ENCODE data around the gene VPS37C. TPM values are rescaled to one million over a fixed set of nuclear protein-coding genes. Genes with fewer than 3 reads are reported as not detected.

Gene VPS37C
- total and polyA plus RNA-seq, 7 experiments from 2014 or later: 0.31 to 12.0 (median 7.9) TPM

GRCh38 chr11:61153593-61154095, 7.6 kb downstream of the VPS37C start:
- POLR2A ChIA-PET: interaction anchor here (0.6 to 1.2 kb wide), 5 partner anchors 32 to 1031 kb away, joined by 3 to 4 read pairs (median 3); no protein-coding TSS in a partner anchor
- Mint-ChIP-seq H3K9me3 (peaks cover 0 to 31% (median 14%) of the 10 kb centered on the region in 11 donors), H3K4me1 (peaks cover 14 to 45% (median 26%) of the 10 kb centered on the region in 7 donors), H3K4me3 (no peak overlapping the region), H3K36me3 (peaks cover 21 to 41% (median 28%) of the 10 kb centered on the region in 5 donors), H3K27ac (no peak overlapping the region), H3K27me3 (no peaks in the 10 kb centered on the region)
- Histone ChIP-seq H3K4me3 (ENCODE audit: low read length) (no peak overlapping the region), H3K9me3 (ENCODE audit: control insufficient read depth in 2 of 3, low read length in 3 of 3) (peaks cover 0 to 15% (median 0%) of the 10 kb centered on the region in 3 experiments), H3K36me3 (ENCODE audit: control insufficient read depth in 2 of 3, insufficient read depth in 3 of 3, low read length in 3 of 3) (no peaks in the 10 kb centered on the region), H3K27me3 (ENCODE audit: control insufficient read depth in 2 of 2, insufficient read depth in 2 of 2, low read length in 2 of 2) (no peaks in the 10 kb centered on the region), H3K27ac (ENCODE audit: low read depth, low read length) (no peak overlapping the region), H3K4me1 (ENCODE audit: control insufficient read depth in 2 of 2, insufficient read depth in 2 of 2, low read length in 2 of 2) (no peaks in the 10 kb centered on the region)
- DNase-seq: no peak
- intact Hi-C loops (cut with micrococcal nuclease): no loop called here
- no peak for ATAC-seq
- CTCF ChIA-PET: interaction anchor here (1.6 kb wide), 1 partner anchor 25 kb away, joined by 3 read pairs; no protein-coding TSS in a partner anchor

- Mint-ChIP-seq H3K27me3 (no peaks in the 10 kb centered on the region), H3K4me1 (peaks cover 10 to 45% (median 26%) of the 10 kb centered on the region in 7 donors), H3K4me3 (no peak overlapping the region), H3K9me3 (peaks cover 0 to 31% (median 14%) of the 10 kb centered on the region in 11 donors), H3K36me3 (peaks cover 21 to 41% (median 28%) of the 10 kb centered on the region in 5 donors), H3K27ac (peak overlapping the region in 1 of 9 donors; percentile 25)
- DNase-seq: no peak
- peaks cover 0 to 15% (median 0%) of the 10 kb centered on the region in 3 experiments for H3K9me3 ChIP-seq (ENCODE audit: control insufficient read depth in 2 of 3, low read length in 3 of 3)
- no peak overlapping the region for H3K4me3 ChIP-seq (ENCODE audit: low read length)
- CTCF ChIA-PET: interaction anchor here (1.0 to 1.6 kb wide), 3 partner anchors 24 to 167 kb away, joined by 3 read pairs; no protein-coding TSS in a partner anchor
- no peaks in the 10 kb centered on the region for H3K4me1 ChIP-seq (ENCODE audit: control insufficient read depth in 2 of 2, insufficient read depth in 2 of 2, low read length in 2 of 2)
- no peak for ATAC-seq
- intact Hi-C loops (cut with micrococcal nuclease): no loop called here
- POLR2A ChIA-PET: interaction anchor here (0.6 to 1.1 kb wide), 3 partner anchors 16 to 630 kb away, joined by 3 read pairs; no protein-coding TSS in a partner anchor
- H3K27ac ChIP-seq (ENCODE audit: low read depth, low read length): no peak overlapping the region
- H3K27me3 ChIP-seq (ENCODE audit: control insufficient read depth in 2 of 2, insufficient read depth in 2 of 2, low read length in 2 of 2): no peaks in the 10 kb centered on the region
- H3K36me3 ChIP-seq (ENCODE audit: control insufficient read depth in 2 of 3, insufficient read depth in 3 of 3, low read length in 3 of 3): no peaks in the 10 kb centered on the region
Measured at GRCh38 chr11:61152816-61153592, 8.2 kb downstream of the VPS37C start.

- Mint-ChIP-seq H3K27ac (peak overlapping the region in 1 of 9 donors; percentile 48), H3K4me1 (peaks cover 10 to 45% (median 25%) of the 10 kb centered on the region in 7 donors), H3K9me3 (peaks cover 0 to 28% (median 14%) of the 10 kb centered on the region in 11 donors), H3K27me3 (no peaks in the 10 kb centered on the region), H3K4me3 (no peak overlapping the region), H3K36me3 (peaks cover 18 to 31% (median 25%) of the 10 kb centered on the region in 5 donors)
- no peak overlapping the region for H3K4me3 ChIP-seq (ENCODE audit: low read length)
- no peaks in the 10 kb centered on the region for H3K36me3 ChIP-seq (ENCODE audit: control insufficient read depth in 2 of 3, insufficient read depth in 3 of 3, low read length in 3 of 3)
- no peak overlapping the region for H3K27ac ChIP-seq (ENCODE audit: low read depth, low read length)
- intact Hi-C loops (cut with micrococcal nuclease): no loop called here
- DNase-seq (no peak), ATAC-seq (no peak)
- POLR2A ChIA-PET: interaction anchor here (0.5 kb wide), 1 partner anchor 31 kb away, joined by 3 read pairs; no protein-coding TSS in a partner anchor
- CTCF ChIA-PET: interaction anchor here (1.0 to 1.1 kb wide), 2 partner anchors 36 to 166 kb away, joined by 3 read pairs; no protein-coding TSS in a partner anchor
- H3K4me1 ChIP-seq (ENCODE audit: control insufficient read depth in 2 of 2, insufficient read depth in 2 of 2, low read length in 2 of 2): no peaks in the 10 kb centered on the region
- peaks cover 0 to 15% (median 0%) of the 10 kb centered on the region in 3 experiments for H3K9me3 ChIP-seq (ENCODE audit: control insufficient read depth in 2 of 3, low read length in 3 of 3)
- no peaks in the 10 kb centered on the region for H3K27me3 ChIP-seq (ENCODE audit: control insufficient read depth in 2 of 2, insufficient read depth in 2 of 2, low read length in 2 of 2)
Measured at GRCh38 chr11:61151545-61152252, 9.5 kb downstream of the VPS37C start.

GRCh38 chr11:61150706-61151544, 10.3 kb downstream of the VPS37C start:
- peaks cover 0 to 15% (median 0%) of the 10 kb centered on the region in 3 experiments for H3K9me3 ChIP-seq (ENCODE audit: control insufficient read depth in 2 of 3, low read length in 3 of 3)
- intact Hi-C loops (cut with micrococcal nuclease): no loop called here
- CTCF ChIA-PET: interaction anchor here (0.6 to 1.2 kb wide), 2 partner anchors 12 to 90 kb away, joined by 3 read pairs; no protein-coding TSS in a partner anchor

GRCh38 chr11:61149624-61150615, 11.3 kb downstream of the VPS37C start:
- Histone ChIP-seq H3K9me3 (ENCODE audit: control insufficient read depth in 2 of 3, low read length in 3 of 3) (peaks cover 0 to 8% (median 0%) of the 10 kb centered on the region in 3 experiments), H3K4me3 (ENCODE audit: low read length) (no peak overlapping the region), H3K27ac (ENCODE audit: low read depth, low read length) (no peak overlapping the region), H3K4me1 (ENCODE audit: control insufficient read depth in 2 of 2, insufficient read depth in 2 of 2, low read length in 2 of 2) (no peaks in the 10 kb centered on the region), H3K36me3 (ENCODE audit: control insufficient read depth in 2 of 3, insufficient read depth in 3 of 3, low read length in 3 of 3) (no peaks in the 10 kb centered on the region), H3K27me3 (ENCODE audit: control insufficient read depth in 2 of 2, insufficient read depth in 2 of 2, low read length in 2 of 2) (no peaks in the 10 kb centered on the region)
- Mint-ChIP-seq H3K36me3 (peaks cover 10 to 24% (median 12%) of the 10 kb centered on the region in 5 donors), H3K4me1 (peaks cover 6 to 52% (median 31%) of the 10 kb centered on the region in 7 donors), H3K9me3 (peaks cover 0 to 15% (median 8%) of the 10 kb centered on the region in 11 donors), H3K27me3 (no peaks in the 10 kb centered on the region), H3K4me3 (no peak overlapping the region), H3K27ac (peak overlapping the region in 3 of 9 donors; percentile 17 to 47 (median 30))
- POLR2A ChIA-PET: interaction anchor here (1.1 to 1.2 kb wide), 2 partner anchors 10 to 40 kb away, joined by 3 to 4 read pairs; no protein-coding TSS in a partner anchor
- ATAC-seq (no peak), DNase-seq (no peak)
- intact Hi-C loops (cut with micrococcal nuclease): no loop called here
- CTCF ChIA-PET: interaction anchor here (0.6 to 1.2 kb wide), 2 partner anchors 13 to 89 kb away, joined by 3 read pairs; no protein-coding TSS in a partner anchor

More at GRCh38 chr11:61150706-61151544, 10.3 kb downstream of the VPS37C start:
- ATAC-seq: no peak
- Mint-ChIP-seq H3K27me3 (no peaks in the 10 kb centered on the region), H3K36me3 (peaks cover 17 to 30% (median 22%) of the 10 kb centered on the region in 5 donors), H3K27ac (peak overlapping the region in 1 of 9 donors; percentile 48), H3K9me3 (peaks cover 0 to 25% (median 13%) of the 10 kb centered on the region in 11 donors), H3K4me1 (peaks cover 8 to 51% (median 31%) of the 10 kb centered on the region in 7 donors), H3K4me3 (no peak overlapping the region)
- DNase-seq: no peak
- Histone ChIP-seq H3K36me3 (ENCODE audit: control insufficient read depth in 2 of 3, insufficient read depth in 3 of 3, low read length in 3 of 3) (no peaks in the 10 kb centered on the region), H3K27me3 (ENCODE audit: control insufficient read depth in 2 of 2, insufficient read depth in 2 of 2, low read length in 2 of 2) (no peaks in the 10 kb centered on the region), H3K27ac (ENCODE audit: low read depth, low read length) (no peak overlapping the region), H3K4me3 (ENCODE audit: low read length) (no peak overlapping the region), H3K4me1 (ENCODE audit: control insufficient read depth in 2 of 2, insufficient read depth in 2 of 2, low read length in 2 of 2) (no peaks in the 10 kb centered on the region)
- POLR2A ChIA-PET: interaction anchor here (0.5 to 1.2 kb wide), 2 partner anchors 9 to 32 kb away, joined by 3 read pairs; no protein-coding TSS in a partner anchor

All from naive thymus-derived CD4-positive, alpha-beta T cell (primary cell).